ENCODE data around the gene KRT86.

The KRT86 gene

GRCh38 chr12:52356762-52357580, 82.5 kb downstream of the KRT86 start:
- DNase-seq (ENCODE audit: low read depth in 2 of 2): no peak

Measured in stimulated activated CD4-positive, alpha-beta T cell treated with anti-CD3 and anti-CD28 coated beads, Interleukin-1b, Interleukin-23, amount 100 ng/mL, for 4 hours (primary cell).